OCI-LY3 (cell line): ENCODE data around the gene HOTAIR.

Source experiments
- CTCF ChIP-seq: fragments of 200-600, 300-600 bp; sonication (generic); IDR thresholded peaks from 2 replicates; pipeline ENCODE4 v1.5.1; 2014; ENCODE audit warnings: antibody characterized with exemption, low read length, low read depth
- EZH2phosphoT487 ChIP-seq: fragments of 200-600 bp; shearing (Covaris generic); IDR thresholded peaks from 2 replicates; pipeline ENCODE4 v1.6.1; 2018; ENCODE audit warnings: antibody characterized with exemption, mixed run types, low read depth

- TF ChIP-seq CTCF (no peak), EZH2phosphoT487 (no peak)
These were observed 32.2 kb downstream of the HOTAIR start for GRCh38 chr12:53942467-53942997.
